ENCODE results near the gene HMSD.

The HMSD gene

GRCh38 chr18:63997041-63997440 is 47.9 kb downstream of the HMSD start:
- DNase-seq, result no peak

- DNase-seq, result no peak
These were observed 48.5 kb downstream of the HMSD start for GRCh38 chr18:63997606-63998005.

GRCh38 chr18:63999871-64000270 is 50.8 kb downstream of the HMSD start:
- no peak for DNase-seq

GRCh38 chr18:64002581-64002980 is 53.5 kb downstream of the HMSD start:
- no peak for DNase-seq

- no peak for DNase-seq
These were observed 60.2 kb downstream of the HMSD start for GRCh38 chr18:64009305-64009704.

All from activated CD8-positive, alpha-beta memory T cell treated with anti-CD3 and anti-CD28 coated beads for 24 hours (primary cell).